Keratinocyte (primary cell): ENCODE data around the gene HIP1R.

ENCODE experiments used
- CTCF ChIP-seq, 3 experiments: IDR thresholded peaks in 1 of 3; conservative IDR thresholded peaks in 1 of 3; optimal IDR thresholded peaks in 1 of 3; 2 replicates in 2 of 3; 3 replicates in 1 of 3; pipeline versions ENCODE3 to v1.5.1; 2011; ENCODE audit warnings: low read length in 3 of 3, mild to moderate bottlenecking in 3 of 3, moderate library complexity in 2 of 3, control low read depth in 1 of 3, inconsistent platforms in 1 of 3; ENCODE audit not compliant: insufficient read depth in 2 of 3; ENCODE audit errors: extremely low read depth in 1 of 3
- EZH2 ChIP-seq: IDR thresholded peaks from one replicate; pipeline ENCODE4 v1.6.1; 2012; ENCODE audit warnings: inconsistent platforms, mild to moderate bottlenecking, low read length, moderate library complexity

- TF ChIP-seq CTCF (optimal IDR thresholded peaks at IDR 0.05 in 1 of 3, IDR thresholded peaks at IDR 0.05 in 1 of 3, conservative IDR thresholded peaks at IDR 0.05 in 1 of 3; ENCODE audit: extremely low read depth in 1 of 3, insufficient read depth in 2 of 3, low read length in 3 of 3) = no peak
- TF ChIP-seq EZH2 = no peak
These were observed 31.3 kb upstream of the HIP1R start for GRCh38 chr12:122803937-122804336.
